HG02588 (cell line): ENCODE data around the gene GAD2.
"Not testable (repeated sequence)": the region's sequence is repeated elsewhere in the genome, so short reads cannot be mapped to it uniquely, and the experiment has no call there.

ENCODE experiments used
- ATAC-seq: cut with Tn5 transposase; IDR thresholded peaks from one replicate; pipeline ENCODE4 v1.9.1; 2021; ENCODE audit warnings: mild to moderate bottlenecking, moderate library complexity; ENCODE audit not compliant: unreplicated experiment

The GAD2 gene

GRCh38 chr10:26314265-26315013 is 97.9 kb downstream of the GAD2 start:
- ATAC-seq: no peak

GRCh38 chr10:26318672-26319071 is 102.1 kb downstream of the GAD2 start:
- ATAC-seq: no peak

GRCh38 chr10:26323219-26323618 is 106.6 kb downstream of the GAD2 start:
- ATAC-seq: no peak

GRCh38 chr10:26326851-26327250 is 110.3 kb downstream of the GAD2 start:
- ATAC-seq: no peak

- ATAC-seq: no peak
These were observed 111.2 kb downstream of the GAD2 start for GRCh38 chr10:26327811-26328210.

- ATAC-seq: no peak
These were observed 114.8 kb downstream of the GAD2 start for GRCh38 chr10:26331371-26331770.

GRCh38 chr10:26334232-26334931 is 117.8 kb downstream of the GAD2 start:
- ATAC-seq: no peak

- peak; percentile 82 for ATAC-seq
These were observed 118.5 kb downstream of the GAD2 start for GRCh38 chr10:26334932-26335573.

GRCh38 chr10:26335574-26336093 is 119.1 kb downstream of the GAD2 start:
- ATAC-seq: peak; percentile 54

GRCh38 chr10:26336979-26337378 is 120.4 kb downstream of the GAD2 start:
- ATAC-seq: no peak

GRCh38 chr10:26341701-26342100 is 125.1 kb downstream of the GAD2 start:
- ATAC-seq: no peak

GRCh38 chr10:26348821-26349417 is 132.3 kb downstream of the GAD2 start:
- ATAC-seq: not testable (repeated sequence)
